ENCODE measurements around the gene ZNF783.
A peak's percentile ranks its signal among the peaks of the same experiment; 100 is the strongest.

Gene ZNF783

DNA sequence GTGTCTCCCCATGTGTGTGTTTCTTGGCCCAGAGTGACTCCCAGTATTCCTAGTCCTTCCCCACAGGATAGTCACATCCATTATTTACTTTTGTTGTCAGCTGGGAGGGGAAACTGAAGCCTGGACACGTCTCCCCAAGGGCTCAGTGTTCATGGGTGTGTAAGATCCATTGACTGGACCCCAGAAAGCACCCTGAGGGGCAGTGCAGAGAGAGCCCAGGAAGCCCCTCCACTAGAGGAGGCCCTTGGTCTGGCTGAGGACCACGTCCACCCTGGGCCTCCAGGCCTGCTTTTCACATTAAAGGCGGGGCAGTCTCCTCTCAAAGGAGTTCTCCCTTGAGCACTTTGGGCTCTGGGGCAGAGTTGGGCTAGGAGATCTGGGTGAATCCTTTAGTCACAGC, 21.3 kb downstream of the ZNF783 start:
- no peak for DNase-seq

DNA sequence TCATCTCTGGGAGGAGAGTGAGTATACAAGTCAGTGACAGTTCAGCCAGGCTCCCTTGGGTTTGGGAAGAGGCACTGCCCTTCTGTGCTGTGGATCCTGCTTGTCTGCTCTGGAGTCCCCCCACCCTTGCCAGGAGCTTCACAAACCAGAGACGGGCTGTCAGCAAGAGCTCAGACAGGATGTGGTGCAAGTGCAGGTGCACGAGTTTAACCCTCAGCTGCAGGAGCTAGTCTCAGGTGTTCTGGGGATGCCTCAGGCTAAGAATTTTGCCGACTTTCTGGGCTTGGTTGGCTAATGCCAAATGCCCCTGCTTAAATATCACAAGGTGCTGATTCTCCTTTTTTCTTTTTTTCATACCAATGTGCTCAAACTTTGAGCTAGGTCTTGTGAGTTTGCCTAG, 22.3 kb downstream of the ZNF783 start:
- no peak for DNase-seq

- peak; percentile 96 for DNase-seq
Measured at GRCh38 chr7:149284850-149285585, 23.0 kb downstream of the ZNF783 start.

DNA sequence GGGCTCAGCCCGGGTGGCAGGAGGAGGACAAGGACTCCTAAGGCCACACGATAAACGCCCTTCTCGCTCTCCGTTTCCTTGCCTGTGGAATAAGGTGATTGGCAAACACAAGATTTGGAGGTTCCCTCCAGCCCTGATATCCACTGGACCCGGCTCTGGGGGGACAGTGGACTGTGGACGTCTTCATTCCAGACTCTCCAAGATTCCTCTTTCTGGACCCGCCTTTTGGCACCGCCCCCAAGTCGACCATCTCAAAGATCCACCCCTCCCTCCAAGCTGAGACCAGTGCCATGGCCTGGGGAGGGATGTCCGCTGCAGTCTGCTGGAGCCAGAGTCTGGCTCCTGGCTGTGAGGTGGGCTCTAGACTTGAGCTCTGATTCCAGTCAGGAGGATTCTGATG, 23.6 kb downstream of the ZNF783 start:
- DNase-seq, result peak; percentile 26

GRCh38 chr7:149286811-149287400, 24.9 kb downstream of the ZNF783 start:
- DNase-seq, result no peak

DNA sequence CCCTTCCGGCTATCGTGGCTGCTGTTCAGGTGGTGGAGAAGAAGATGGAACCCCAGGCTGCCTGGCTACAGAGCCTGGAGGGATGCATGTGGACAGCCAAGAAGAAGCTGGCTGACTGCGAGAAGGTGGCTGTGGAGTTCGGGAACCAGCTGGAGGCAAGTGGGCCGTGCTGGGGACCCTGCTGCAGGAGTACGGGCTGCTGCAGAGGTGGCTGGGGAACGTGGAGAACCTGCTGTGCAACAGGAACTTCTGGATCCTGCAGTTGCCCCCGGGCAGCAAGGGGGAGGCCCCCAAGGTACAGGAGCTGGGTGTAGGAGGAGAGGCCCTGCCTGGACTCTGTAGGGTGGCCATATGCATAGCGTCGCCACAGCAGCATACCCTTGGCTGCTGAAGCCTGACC, 25.6 kb downstream of the ZNF783 start:
- DNase-seq, result no peak

DNA sequence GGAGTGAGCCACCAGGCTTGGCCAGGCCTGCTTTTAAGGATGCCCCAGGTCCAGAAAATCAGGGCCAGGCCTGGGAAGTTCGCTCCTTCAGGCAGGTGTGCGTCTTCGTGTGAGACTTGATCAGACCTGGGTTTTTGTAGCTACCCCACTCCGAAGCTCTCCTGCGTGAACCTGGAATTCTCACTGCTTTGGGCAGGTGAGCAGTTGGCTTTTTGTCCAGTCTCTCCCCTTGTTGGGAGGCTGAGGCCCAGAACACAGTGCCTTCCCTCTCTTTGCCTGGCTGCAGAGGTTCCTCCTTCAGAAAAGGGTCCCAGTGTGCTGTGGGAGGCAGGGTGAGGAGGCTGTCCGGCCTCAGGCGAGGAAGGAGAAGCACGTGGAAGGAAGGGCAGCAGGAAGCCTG, 27.3 kb downstream of the ZNF783 start:
- DNase-seq, result no peak

DNA sequence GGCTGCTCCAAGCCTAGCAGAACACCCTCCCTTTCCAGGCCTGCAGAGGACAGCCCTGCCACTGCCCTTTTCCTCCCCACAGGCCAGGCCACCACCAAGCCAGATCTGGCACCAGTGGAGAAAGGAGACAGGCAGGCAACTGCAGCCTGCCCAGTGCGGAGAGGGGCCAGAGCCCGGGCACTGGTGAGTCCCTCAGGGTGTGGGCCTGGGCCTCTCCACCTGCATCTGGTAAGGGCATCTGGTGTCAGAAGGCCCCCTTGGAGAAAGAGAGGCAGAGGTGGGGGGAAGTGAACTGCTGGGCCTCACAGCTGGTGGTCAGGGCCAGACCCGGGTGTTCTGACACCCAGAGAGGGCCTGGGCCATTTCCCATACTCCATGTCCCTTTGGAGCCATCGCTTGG, 27.9 kb downstream of the ZNF783 start:
- no peak for DNase-seq

GRCh38 chr7:149291036-149291780, 29.2 kb downstream of the ZNF783 start:
- DNase-seq, result no peak

GRCh38 chr7:149291781-149292461, 29.9 kb downstream of the ZNF783 start:
- DNase-seq, result no peak

GRCh38 chr7:149292462-149292823, 30.4 kb downstream of the ZNF783 start:
- no peak for DNase-seq

- no peak for DNase-seq
Measured at GRCh38 chr7:149293338-149293737, 31.3 kb downstream of the ZNF783 start.

DNA sequence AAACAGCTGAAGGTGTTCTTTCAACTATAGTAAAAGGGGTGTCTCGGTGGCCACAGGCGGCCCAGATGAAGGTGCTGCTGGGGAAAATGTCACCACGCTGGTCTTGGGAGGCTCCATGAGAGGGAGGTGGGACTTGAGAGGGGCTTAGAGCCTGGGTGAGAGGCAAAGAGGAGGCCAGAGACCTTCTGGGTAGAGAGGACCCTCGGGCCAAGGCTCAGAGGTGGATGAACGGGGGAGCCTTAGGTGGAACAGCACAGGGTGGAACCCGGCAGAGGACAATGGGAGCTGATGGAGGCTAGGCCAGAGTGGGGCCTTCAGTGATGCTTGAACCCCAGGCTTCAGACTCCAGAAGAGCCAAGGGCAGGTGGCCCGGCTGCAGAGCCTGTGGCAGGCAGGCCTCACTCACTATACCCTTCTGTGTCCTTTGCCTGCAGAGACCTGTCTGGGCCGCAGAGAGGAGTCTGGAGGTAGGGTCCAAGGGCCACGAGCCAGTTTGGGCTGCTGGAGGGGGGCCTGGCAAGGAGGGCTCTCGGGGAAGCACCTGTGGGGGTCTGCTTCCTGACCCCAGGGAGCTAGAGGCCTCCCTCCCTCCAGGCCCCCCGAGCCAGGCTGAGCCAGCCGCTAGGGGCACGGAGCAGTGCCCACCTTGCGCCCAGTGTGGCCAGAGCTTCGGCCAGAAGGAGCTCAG, 32.1 kb downstream of the ZNF783 start:
- no peak for DNase-seq

- DNase-seq, result no peak
Measured at GRCh38 chr7:149294634-149295480, 32.9 kb downstream of the ZNF783 start.

DNA sequence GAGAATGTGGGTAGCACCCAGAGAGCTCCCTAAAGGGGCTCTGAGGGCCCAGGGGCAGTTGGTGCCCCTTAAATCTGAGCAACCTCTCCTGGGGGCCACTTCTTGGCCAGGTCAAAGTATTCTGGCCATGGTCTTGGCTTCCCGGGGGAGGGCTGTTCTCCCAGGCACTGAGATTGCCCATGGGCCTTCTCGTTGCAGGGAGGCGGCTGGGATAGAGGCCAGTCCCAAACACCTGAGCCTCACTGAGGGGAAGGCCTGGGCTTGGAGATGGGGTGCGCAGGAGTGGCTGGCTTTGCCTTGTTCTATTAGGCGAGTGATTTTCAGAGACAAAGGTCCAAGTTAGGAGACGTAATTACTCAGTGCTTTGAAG, 33.5 kb downstream of the ZNF783 start:
- no peak for DNase-seq

- DNase-seq, result no peak
Measured at GRCh38 chr7:149296368-149296767, 34.4 kb downstream of the ZNF783 start.

GRCh38 chr7:149297034-149297755, 35.2 kb downstream of the ZNF783 start:
- no peak for DNase-seq

- DNase-seq, result no peak
Measured at GRCh38 chr7:149300620-149301285, 38.8 kb downstream of the ZNF783 start.

DNA sequence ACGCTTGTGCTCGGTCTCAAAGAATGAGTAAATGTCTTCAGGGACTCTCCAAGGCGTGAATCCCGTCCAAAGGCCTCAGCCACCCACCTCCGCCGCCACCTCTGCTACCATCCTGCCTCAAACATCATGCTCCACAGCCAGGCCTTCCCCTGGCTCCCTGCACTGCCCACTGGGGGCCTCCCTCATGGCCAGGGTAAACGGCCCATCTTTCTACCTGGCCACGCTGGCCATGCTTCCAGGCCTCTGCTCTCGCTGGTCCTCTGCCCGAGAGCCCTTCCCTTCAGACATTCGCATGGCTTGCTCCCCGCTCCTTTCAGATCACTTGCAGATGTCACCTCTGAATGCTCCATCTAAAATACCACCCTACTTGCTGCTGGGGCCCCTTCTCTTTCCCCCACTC, 40.2 kb downstream of the ZNF783 start:
- no peak for DNase-seq

- no peak for DNase-seq
Measured at GRCh38 chr7:149302865-149303264, 40.9 kb downstream of the ZNF783 start.

- DNase-seq, result no peak
Measured at GRCh38 chr7:149304006-149304405, 42.0 kb downstream of the ZNF783 start.
